NCI-H460 (cell line): Measurements from ENCODE around the gene SLC39A12. TPM values are rescaled to one million over a fixed set of nuclear protein-coding genes. Genes with fewer than 3 reads are reported as not detected.

ENCODE experiments used
- DNase-seq: peaks from one replicate; pipeline ENCODE4 v3.0.0-alpha.2; 2016; ENCODE audit warnings: low read depth; ENCODE audit errors: extremely low read depth
- total RNA-seq: library from RNA; depleted of rRNA; stranded (reverse); fragments of >200 nt; shearing (Covaris generic); gene quantifications from 2 replicates; pipeline ENCODE4 v1.2.3, GENCODE V29; 2014; rRNA removed

SLC39A12 gene
- total RNA-seq, 1 experiment from 2014 or later: not detected

- DNase-seq: no peak
Measured at GRCh38 chr10:18043148-18044006, 91.7 kb downstream of the SLC39A12 start.

- no peak for DNase-seq
Measured at GRCh38 chr10:18044976-18045720, 93.4 kb downstream of the SLC39A12 start.

GRCh38 chr10:18056583-18056982 lies 104.9 kb downstream of the SLC39A12 start:
- no peak for DNase-seq

GRCh38 chr10:18059826-18060559 lies 108.3 kb downstream of the SLC39A12 start:
- no peak for DNase-seq

GRCh38 chr10:18066947-18067346 lies 115.2 kb downstream of the SLC39A12 start:
- no peak for DNase-seq

GRCh38 chr10:18068401-18068800 lies 116.7 kb downstream of the SLC39A12 start:
- DNase-seq: no peak

GRCh38 chr10:18071591-18071990 lies 119.9 kb downstream of the SLC39A12 start:
- no peak for DNase-seq

- DNase-seq: no peak
Measured at GRCh38 chr10:18073314-18073713, 121.6 kb downstream of the SLC39A12 start.

- no peak for DNase-seq
Measured at GRCh38 chr10:18075881-18076280, 124.2 kb downstream of the SLC39A12 start.

GRCh38 chr10:18079665-18080295 lies 128.1 kb downstream of the SLC39A12 start:
- no peak for DNase-seq

GRCh38 chr10:18082381-18082780 lies 130.7 kb downstream of the SLC39A12 start:
- no peak for DNase-seq

- DNase-seq: no peak
Measured at GRCh38 chr10:18085855-18086254, 134.1 kb downstream of the SLC39A12 start.

GRCh38 chr10:18086746-18087145 lies 135.0 kb downstream of the SLC39A12 start:
- no peak for DNase-seq

- DNase-seq: no peak
Measured at GRCh38 chr10:18087355-18087754, 135.6 kb downstream of the SLC39A12 start.

Other genes with a start within 250 kb of the SLC39A12 start
- 0.10 and 0.17 TPM in 2 replicates for gene TMEM236, start 199.7 kb upstream of the SLC39A12 start, total RNA-seq
- 0.14 and 0.15 TPM in 2 replicates for gene MRC1, start 142.6 kb upstream of the SLC39A12 start, total RNA-seq
- gene CACNB2, start 188.5 kb downstream of the SLC39A12 start, total RNA-seq: 2.5 and 2.6 TPM in 2 replicates